GM12873 (cell line): ENCODE results near the gene SAP30.

Experiments used
- CTCF ChIP-seq: IDR thresholded peaks from 2 replicates; pipeline ENCODE4 v1.5.1; 2012; ENCODE audit warnings: low read depth, mild to moderate bottlenecking, moderate library complexity, low read length, control low read depth; ENCODE audit not compliant: insufficient read depth; ENCODE audit errors: missing control alignments

Gene SAP30

DNA sequence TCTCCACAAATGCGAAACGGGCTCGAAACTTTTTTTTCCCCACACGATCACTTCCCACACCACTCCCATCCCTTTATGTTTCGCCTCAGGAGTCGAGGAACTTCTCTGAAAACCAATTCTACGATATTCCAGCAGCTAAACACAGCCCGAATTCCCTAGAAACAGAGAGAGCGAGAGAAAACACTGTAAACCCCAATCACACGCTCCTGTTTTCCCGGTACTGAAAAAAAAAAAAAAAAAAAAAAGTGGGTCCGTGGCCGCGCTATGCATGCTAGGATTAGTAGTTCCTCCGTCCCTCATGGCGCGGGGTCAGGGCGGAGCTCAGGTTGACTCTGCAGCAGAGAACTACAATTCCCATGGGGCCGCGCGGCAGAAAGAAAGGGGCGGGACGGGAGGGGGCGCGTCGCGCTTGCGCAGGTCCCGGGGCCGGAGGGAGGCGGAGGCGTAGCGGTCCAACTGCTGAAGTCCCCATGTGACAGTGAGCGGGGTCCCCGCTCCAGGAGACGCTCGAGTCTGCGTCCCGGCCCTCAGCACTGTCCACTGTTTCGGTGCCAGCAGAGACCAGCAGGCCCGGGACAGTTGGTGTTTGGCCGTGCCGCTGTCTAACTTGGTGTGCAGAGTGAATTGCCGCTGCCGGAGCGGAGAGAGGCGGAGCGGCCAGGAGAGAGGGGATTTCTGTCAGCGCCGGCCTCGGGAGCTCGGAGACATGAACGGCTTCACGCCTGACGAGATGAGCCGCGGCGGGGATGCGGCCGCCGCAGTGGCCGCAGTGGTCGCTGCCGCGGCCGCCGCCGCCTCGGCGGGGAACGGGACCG, at the start of gene SAP30:
Gene SAP30 (plus strand): TSS at position 478 of the 815 bp plus-strand sequence. CDS start 229 bp downstream, at position 707.
- no peak for TF ChIP-seq CTCF

GRCh38 chr4:173325007-173325736, 45.6 kb upstream of the SAP30 start:
- no peak for TF ChIP-seq CTCF

GRCh38 chr4:173328236-173328901, 42.4 kb upstream of the SAP30 start:
- no peak for TF ChIP-seq CTCF

- TF ChIP-seq CTCF = no peak
Measured at GRCh38 chr4:173330590-173330989, 40.2 kb upstream of the SAP30 start.

DNA sequence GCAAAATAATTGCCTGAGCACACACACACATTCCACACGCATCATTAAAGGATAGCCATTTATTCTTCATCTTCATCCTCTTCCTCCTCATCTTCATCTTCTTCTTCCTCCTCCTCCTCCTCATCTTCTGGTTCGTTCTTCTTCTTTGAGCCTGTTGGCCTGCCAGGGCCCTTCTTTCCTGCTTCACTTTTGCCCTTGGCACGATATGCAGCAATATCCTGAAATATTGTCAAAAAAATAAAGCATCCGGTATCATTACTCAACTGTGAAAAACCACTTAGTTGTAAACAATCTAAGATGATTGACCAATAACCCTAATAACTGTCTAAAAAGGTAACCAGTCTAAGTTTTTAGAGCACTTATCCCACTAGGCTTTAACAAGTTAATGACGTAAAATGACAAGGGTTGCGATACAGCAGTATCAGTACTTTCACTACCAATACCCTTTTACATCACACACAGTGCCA, 38.7 kb upstream of the SAP30 start:
- no peak for TF ChIP-seq CTCF

- TF ChIP-seq CTCF = no peak
Measured at GRCh38 chr4:173332963-173333657, 37.6 kb upstream of the SAP30 start.
